ENCODE results near the gene CHST7. TPM values are rescaled to one million over a fixed set of nuclear protein-coding genes. Genes with fewer than 3 reads are reported as not detected.
A peak's percentile ranks its signal among the peaks of the same experiment; 100 is the strongest.

Gene CHST7
- total RNA-seq, 1 donor from 2014 or later: 7.5 TPM

DNA sequence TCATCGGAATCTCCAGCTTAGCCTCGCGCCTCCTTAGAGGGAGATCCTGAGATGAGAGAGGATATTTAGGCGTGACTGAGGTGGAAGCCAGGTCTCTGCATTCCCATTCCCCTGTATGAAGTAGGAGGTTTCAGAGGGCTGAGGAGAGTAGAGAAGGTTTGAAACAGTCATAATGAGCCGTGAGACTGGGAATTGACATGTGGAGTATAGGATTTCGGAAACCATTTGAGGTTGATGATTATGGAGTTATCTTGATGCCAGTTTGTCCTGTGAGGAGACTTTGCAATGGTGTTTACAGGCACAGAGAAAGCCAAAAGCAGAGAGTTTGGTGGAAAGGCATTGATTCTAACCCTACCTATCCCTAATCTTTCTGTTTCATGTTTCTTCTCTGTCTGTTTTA, 2.0 kb downstream of the CHST7 start:
- Mint-ChIP-seq H3K27me3 (no peaks in the 10 kb centered on the region), H3K4me3 (peak overlapping the region; percentile 81), H3K4me1 (peaks cover 53% of the 10 kb centered on the region), H3K27ac (no peak overlapping the region), H3K9me3 (no peaks in the 10 kb centered on the region), H3K36me3 (ENCODE audit: low read depth) (peaks cover 30% of the 10 kb centered on the region)
- CTCF ChIA-PET: no interaction called here
- no peak for DNase-seq
- intact Hi-C loops (cut with micrococcal nuclease): no loop called here
- POLR2A ChIA-PET: interaction anchor here (0.7 kb wide), 1 partner anchor 13 kb away, joined by 4 read pairs; no protein-coding TSS in a partner anchor
- TF ChIP-seq, protein P1, sequence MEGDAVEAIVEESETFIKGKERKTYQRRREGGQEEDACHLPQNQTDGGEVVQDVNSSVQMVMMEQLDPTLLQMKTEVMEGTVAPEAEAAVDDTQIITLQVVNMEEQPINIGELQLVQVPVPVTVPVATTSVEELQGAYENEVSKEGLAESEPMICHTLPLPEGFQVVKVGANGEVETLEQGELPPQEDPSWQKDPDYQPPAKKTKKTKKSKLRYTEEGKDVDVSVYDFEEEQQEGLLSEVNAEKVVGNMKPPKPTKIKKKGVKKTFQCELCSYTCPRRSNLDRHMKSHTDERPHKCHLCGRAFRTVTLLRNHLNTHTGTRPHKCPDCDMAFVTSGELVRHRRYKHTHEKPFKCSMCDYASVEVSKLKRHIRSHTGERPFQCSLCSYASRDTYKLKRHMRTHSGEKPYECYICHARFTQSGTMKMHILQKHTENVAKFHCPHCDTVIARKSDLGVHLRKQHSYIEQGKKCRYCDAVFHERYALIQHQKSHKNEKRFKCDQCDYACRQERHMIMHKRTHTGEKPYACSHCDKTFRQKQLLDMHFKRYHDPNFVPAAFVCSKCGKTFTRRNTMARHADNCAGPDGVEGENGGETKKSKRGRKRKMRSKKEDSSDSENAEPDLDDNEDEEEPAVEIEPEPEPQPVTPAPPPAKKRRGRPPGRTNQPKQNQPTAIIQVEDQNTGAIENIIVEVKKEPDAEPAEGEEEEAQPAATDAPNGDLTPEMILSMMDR (IDR thresholded peaks at IDR 0.05): no peak
- ATAC-seq (ENCODE audit: low read depth): no peak

DNA sequence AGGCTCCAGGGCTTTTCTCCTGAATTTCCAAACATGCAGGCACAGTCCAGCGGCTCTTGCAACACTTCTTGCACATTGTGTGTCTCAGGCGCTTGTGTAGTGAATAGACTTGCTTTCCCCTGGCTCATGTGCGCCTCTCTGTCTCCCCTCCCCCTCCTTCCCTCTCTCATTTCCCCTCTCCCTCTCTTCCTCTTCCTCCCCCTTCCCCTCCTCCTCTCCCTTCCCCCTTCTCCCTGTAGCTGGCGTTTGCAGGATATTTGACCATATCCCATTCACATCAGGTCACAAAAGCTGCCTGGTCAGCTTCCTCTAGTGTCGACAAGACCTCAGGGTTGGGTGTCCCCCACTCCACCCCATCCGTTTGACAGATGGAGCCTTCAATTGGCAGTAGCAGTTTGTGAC, 2.4 kb downstream of the CHST7 start:
- Mint-ChIP-seq H3K4me3 (peak overlapping the region; percentile 81), H3K36me3 (ENCODE audit: low read depth) (peaks cover 30% of the 10 kb centered on the region), H3K4me1 (peaks cover 51% of the 10 kb centered on the region), H3K27me3 (no peaks in the 10 kb centered on the region), H3K9me3 (no peaks in the 10 kb centered on the region), H3K27ac (no peak overlapping the region)
- TF ChIP-seq, protein P1 (IDR thresholded peaks at IDR 0.05): no peak
- CTCF ChIA-PET: no interaction called here
- DNase-seq: no peak
- intact Hi-C loops (cut with micrococcal nuclease): no loop called here
- no peak for ATAC-seq (ENCODE audit: low read depth)
- POLR2A ChIA-PET: interaction anchor here (0.7 kb wide), 1 partner anchor 14 kb away, joined by 4 read pairs; no protein-coding TSS in a partner anchor

DNA sequence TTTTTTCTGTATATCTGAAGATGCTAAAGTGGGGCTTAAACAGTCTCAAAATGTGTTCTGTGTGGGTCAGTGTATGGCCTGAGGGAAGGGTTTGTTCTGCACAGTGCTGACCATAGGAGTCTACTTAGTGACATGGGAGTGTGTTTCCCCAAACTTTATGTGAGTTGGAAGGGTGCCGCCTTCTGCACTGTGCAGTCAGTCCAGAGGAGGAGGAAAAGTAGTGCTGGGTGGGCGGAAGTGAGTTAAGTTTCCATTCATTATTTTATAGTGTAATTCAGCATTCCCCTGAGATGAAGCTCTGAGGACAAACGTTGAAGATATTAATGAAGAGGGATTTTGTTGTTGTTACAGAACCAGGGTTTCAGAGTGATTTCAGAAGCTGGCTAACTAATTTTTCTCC, 2.9 kb downstream of the CHST7 start:
- ChIA-PET POLR2A (interaction anchor here (0.7 kb wide), 1 partner anchor 14 kb away, joined by 4 read pairs; no protein-coding TSS in a partner anchor), CTCF (no interaction called here)
- H3K4me3 Mint-ChIP-seq: peak overlapping the region; percentile 81
- H3K27me3 Mint-ChIP-seq: no peaks in the 10 kb centered on the region
- H3K27ac Mint-ChIP-seq: no peak overlapping the region
- DNase-seq: no peak
- peaks cover 30% of the 10 kb centered on the region for H3K36me3 Mint-ChIP-seq (ENCODE audit: low read depth)
- intact Hi-C loops (cut with micrococcal nuclease): no loop called here
- H3K4me1 Mint-ChIP-seq: peaks cover 46% of the 10 kb centered on the region
- no peak for ATAC-seq (ENCODE audit: low read depth)
- TF ChIP-seq, protein P1 (IDR thresholded peaks at IDR 0.05): no peak
- no peaks in the 10 kb centered on the region for H3K9me3 Mint-ChIP-seq

DNA sequence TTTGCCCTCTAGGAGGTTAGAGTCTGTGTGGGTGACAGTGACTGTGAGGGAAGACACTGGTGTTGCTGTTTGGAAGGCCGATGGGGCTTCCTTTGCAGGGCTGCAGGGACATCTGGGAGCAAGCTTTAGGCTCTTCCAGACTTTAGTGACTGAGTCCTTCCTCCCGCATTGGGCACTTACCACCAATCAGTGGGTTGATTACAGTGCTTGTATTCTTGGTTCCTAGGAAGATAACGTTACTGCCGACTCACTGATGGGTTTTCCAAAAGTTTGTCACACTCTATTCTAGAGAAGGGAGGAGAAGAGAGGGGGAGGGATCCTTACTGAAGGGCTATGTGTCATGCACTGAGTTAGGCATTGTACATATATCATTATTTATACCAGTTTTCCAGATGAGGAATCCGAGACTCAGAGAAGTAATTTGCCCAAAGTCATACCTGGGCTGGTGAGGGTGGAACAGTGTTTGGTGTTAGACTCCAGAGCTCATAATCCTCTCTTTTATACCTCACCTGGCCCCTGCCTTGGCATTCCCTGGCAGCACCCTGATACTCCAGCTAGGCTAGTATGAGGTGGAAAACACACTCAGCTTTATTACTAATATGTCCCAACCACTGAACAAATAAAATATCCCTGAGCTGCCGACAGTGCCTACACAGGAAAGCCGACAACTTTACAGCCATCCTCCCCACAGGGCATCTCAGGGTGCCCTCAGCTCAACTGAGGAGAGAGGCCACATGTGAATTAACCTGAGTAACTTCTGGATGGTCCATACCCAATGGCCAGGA, 3.8 kb downstream of the CHST7 start:
- TF ChIP-seq, protein P1 (IDR thresholded peaks at IDR 0.05): no peak
- Mint-ChIP-seq H3K4me3 (peak overlapping the region; percentile 81), H3K27me3 (no peaks in the 10 kb centered on the region), H3K9me3 (no peaks in the 10 kb centered on the region), H3K27ac (no peak overlapping the region), H3K4me1 (peaks cover 36% of the 10 kb centered on the region), H3K36me3 (ENCODE audit: low read depth) (peaks cover 30% of the 10 kb centered on the region)
- ChIA-PET POLR2A (no interaction called here), CTCF (no interaction called here)
- no peak for ATAC-seq (ENCODE audit: low read depth)
- intact Hi-C loops (cut with micrococcal nuclease): no loop called here
- no peak for DNase-seq

DNA sequence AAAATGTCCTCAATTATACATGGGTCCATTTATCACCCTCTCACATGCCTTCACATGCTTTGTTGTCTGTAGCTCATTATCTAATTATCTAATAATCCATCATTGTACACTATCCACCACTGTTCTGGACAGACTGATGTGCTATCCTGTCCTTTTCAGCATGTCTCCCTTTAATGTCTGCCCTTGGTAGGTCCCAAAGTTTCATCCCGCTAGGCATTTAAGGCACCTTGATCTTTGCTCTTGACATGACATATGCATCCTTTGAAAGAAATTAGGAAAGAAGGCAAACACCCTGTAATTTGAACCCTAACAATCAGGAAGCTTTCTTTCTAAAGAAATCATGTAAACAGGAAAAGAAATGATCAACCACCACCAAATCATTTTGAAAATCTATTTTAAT, 5.7 kb downstream of the CHST7 start:
- TF ChIP-seq, protein P1 (IDR thresholded peaks at IDR 0.05): no peak
- Mint-ChIP-seq H3K9me3 (no peaks in the 10 kb centered on the region), H3K27me3 (no peaks in the 10 kb centered on the region), H3K4me1 (peaks cover 29% of the 10 kb centered on the region), H3K27ac (no peak overlapping the region), H3K36me3 (ENCODE audit: low read depth) (peaks cover 35% of the 10 kb centered on the region), H3K4me3 (no peak overlapping the region)
- ATAC-seq (ENCODE audit: low read depth) (no peak), DNase-seq (no peak)
- ChIA-PET CTCF (interaction anchor here (1.4 kb wide), 1 partner anchor 217 kb away, joined by 3 read pairs; no protein-coding TSS in a partner anchor), POLR2A (interaction anchor here (1.3 kb wide), 1 partner anchor 18 kb away, joined by 3 read pairs; no protein-coding TSS in a partner anchor)
- intact Hi-C loops (cut with micrococcal nuclease): no loop called here
